ENCODE data around the gene MTARC2.
"Not testable (repeated sequence)": the region's sequence is repeated elsewhere in the genome, so short reads cannot be mapped to it uniquely, and the experiment has no call there.

Gene MTARC2

GRCh38 chr1:220748089-220748934 is at the start of gene MTARC2:
TSS of gene MTARC2 (plus strand) at chr1:220748322. CDS start at chr1:220748532, 210 bp downstream.
- peak; percentile 67 for DNase-seq

- no peak for DNase-seq
These were observed 49.5 kb upstream of the MTARC2 start for GRCh38 chr1:220698607-220699016.

- no peak for DNase-seq
These were observed 49.1 kb upstream of the MTARC2 start for GRCh38 chr1:220699044-220699443.

GRCh38 chr1:220700556-220701179 is 47.5 kb upstream of the MTARC2 start:
- peak; percentile 48 for DNase-seq

GRCh38 chr1:220701974-220702373 is 46.1 kb upstream of the MTARC2 start:
- no peak for DNase-seq

- peak; percentile 85 for DNase-seq
These were observed 45.3 kb upstream of the MTARC2 start for GRCh38 chr1:220702733-220703270.

DNA sequence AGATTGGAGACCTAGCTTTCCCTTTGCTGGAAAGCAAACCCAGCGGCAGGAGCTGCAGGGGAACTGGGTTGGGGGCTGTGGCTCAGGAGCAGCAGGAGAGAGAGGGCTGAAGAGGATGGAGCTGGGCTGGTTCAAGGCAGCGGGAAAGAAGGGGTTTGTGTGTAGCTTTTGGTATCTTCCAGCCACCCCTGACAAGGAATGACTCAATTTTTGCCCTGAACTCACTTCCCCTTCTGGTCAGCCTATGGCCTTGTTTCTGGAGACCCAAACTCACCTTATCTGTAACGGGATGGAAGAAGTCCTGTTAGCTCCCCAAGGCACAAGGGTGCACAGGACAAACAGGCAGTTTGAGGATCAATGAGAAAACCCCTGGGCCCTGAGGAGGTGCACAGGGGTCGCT is 44.8 kb upstream of the MTARC2 start:
- no peak for DNase-seq

GRCh38 chr1:220705782-220706181 is 42.3 kb upstream of the MTARC2 start:
- DNase-seq, result no peak

GRCh38 chr1:220706480-220706879 is 41.6 kb upstream of the MTARC2 start:
- no peak for DNase-seq

DNA sequence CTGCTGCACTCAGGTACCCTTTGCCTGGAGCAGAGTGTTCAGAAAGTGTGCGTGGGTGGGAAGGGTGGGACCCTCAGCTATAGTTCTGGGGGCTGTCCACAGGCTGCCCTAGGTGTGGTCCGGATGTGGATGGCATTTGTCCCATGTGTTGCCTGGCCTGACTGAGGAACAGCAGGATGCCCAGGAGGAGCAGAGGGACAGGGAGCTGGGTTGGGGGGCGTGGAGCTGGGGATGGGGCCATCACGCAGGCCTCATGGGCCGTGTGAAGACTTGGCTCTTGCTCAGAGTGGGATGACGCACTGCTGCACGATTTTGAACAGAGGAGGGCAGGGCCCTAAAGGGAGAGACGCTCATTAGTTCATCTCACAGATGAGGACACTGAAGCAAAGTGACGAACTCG is 41.0 kb upstream of the MTARC2 start:
- DNase-seq, result no peak

GRCh38 chr1:220708244-220708643 is 39.9 kb upstream of the MTARC2 start:
- DNase-seq, result no peak

DNA sequence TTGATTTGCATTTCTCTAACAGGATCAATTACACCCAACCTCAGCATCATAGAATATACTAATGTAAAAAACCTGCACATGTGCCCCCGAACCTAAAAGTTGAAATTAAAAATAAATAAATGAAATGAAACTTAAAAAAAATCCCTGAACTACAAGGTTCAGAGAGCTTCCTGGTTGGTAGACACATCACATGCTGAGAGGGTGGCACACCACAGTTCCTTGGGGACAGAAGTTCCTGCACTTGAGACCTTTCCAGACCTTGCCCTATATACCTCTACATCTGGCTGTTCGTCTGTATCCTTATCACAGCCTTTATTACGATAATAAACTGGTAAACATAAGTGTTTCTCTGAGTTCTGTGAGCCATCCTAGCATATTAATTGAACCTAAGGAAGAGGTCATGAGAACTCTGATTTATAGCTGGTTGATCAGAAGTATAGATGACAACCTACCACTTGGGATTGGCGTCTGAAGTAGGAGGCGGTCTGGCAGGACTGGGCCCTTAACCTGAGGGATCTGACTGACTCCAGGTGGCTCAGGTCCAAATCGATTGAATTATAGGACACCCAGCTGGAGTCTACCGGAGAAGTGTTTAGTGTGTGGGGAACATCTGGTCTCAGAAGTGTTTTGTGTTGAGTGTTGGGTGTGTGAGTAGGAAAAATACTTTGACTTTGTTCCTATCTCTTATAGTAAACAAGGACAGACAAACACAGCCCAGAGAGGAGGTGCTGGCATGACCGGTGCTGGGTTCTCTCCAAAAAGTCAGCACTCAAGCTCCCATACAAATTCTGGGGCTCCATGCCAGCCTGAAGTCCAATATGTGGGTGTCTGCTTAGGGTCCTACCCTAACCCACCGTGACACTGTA is 39.0 kb upstream of the MTARC2 start:
- DNase-seq, result peak; percentile 27

- DNase-seq, result no peak
These were observed 37.8 kb upstream of the MTARC2 start for GRCh38 chr1:220710333-220710732.

DNA sequence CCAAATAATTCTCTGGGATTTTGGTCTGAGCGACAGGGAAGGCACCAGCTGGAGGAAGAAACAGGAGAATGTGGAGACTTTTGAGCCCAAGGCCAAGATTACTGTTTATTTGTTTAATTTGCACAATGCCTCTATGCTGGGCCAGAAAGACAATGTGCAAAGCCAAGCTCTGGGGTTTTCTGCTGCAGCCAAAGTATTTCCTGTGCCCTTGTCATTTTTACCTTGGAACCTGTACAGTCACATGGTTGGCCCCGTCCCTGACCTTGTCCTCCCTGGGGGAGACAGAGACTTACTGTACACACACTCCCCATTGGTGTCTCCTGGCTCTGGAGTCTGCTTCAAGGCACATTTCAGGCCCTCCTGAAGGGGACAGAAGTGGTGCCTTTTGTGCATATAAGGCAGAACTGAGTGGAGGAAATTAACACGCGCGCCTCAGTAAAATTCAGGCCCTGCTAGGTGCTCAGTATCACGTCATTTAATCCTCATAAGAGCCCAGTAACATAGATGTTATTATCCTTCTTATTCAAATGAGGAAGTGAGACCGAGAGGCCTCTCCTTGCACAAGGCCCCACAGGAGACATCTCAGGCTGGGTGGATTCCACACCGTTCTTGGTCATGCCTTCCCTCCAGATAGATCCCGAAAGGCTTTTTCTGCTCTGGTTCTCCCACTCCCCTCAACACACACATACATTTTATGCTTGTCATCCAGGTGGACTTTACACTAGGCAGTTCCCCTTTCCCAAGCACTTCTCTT is 36.9 kb upstream of the MTARC2 start:
- no peak for DNase-seq

DNA sequence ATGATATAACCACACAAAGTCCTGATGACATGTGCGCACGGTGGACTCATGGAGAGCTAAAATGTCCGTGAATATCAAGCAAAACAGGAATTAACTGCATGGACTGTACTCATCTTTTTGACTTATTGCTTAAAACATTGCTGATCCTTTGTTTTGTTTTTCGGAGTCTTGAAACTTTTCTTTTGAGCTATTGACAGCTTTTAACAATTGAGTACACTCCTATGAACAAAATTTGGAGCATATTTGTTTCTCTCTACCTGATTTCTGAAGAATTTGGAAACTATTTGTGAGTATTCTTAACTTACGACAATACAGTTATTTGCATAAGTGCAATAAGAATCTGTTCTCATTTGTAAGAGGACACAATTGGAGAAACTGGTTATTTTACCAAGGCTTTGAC is 32.1 kb upstream of the MTARC2 start:
- not testable (repeated sequence) for DNase-seq

DNA sequence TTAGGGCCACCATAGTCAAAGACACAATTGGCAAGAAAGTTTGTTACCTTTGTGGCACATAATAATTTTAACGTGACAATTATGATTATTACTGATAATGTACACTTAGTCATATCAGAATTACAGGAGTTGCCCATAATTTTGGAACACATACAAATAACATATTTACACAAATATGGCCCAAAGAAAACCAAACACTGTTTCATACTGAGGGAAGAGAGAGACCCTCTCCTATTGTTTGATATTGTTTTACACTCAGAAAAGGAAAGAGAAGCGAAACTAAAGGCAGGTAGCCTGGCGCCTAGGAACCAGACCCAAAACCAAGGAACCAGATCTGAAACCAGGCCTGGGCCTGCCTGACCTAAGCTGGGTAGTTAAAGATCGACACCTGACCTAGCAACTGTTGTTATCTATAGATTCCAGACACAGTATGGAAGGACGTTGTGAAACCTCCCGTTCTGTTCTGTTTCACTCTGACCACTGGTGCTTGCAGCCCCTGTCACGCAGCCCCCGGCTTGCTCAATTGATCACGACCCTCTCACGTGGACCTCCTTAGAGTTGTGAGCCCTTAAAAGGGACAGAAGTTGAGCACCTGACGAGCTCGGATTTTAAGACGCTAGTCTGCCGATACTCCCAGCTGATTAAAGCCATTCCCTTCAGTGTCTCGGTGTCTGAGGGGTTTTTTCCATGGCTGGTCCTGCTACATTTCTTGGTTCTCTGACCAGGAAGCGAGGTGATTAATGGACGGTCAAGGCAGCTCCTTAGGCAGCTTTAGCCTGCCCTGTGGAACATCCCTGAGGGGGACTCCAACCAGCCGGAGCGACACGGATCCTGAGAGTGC is 30.1 kb upstream of the MTARC2 start:
- no peak for DNase-seq

- peak; percentile 45 for DNase-seq
These were observed 26.9 kb upstream of the MTARC2 start for GRCh38 chr1:220721266-220721665.

DNA sequence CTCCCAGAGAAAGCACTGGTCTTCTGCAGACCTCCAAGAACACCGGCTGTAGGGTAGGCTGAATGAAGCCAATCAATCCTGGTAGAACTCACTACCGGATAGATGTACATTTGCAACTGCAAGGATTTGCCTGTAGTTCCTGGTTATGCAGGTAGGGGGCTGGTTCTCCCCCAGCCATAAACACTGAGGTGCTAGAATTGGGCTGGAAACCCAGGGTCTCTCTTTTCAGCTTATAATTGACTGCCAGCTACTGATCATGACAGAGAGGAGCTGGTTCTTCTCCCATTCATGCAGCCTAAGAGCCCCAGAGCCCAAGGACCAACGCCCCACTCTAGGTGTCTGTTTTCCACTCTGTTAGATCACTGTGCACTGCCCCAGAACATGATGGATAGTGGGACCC is 21.5 kb upstream of the MTARC2 start:
- DNase-seq, result no peak

- no peak for DNase-seq
These were observed 20.6 kb upstream of the MTARC2 start for GRCh38 chr1:220727519-220727918.

- DNase-seq, result no peak
These were observed 17.6 kb upstream of the MTARC2 start for GRCh38 chr1:220730486-220730885.

DNA sequence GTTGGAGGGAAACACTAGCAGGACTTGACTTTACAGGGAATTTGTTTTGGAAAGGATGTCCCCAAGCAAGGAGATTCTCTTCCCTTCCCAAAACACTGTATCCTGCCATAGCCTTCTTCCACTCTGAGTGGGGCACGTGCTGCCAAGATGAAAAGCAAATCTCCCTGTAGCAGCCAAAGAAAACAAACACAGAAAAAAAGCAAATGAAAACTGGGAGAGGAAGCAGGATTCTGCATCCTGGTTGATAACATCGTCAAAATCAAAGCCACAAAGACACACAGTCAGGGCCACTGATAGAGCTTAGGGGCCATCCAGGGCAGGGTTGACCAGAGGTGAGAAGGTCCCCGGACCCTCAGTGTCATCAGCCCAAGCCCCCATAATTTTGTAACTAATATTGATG is 16.0 kb upstream of the MTARC2 start:
- no peak for DNase-seq

Data from DMS79 (cell line).